GM23338 (cell line): Measurements from ENCODE around the gene C1QTNF2. TPM values are rescaled to one million over a fixed set of nuclear protein-coding genes. Genes with fewer than 3 reads are reported as not detected.

ENCODE experiments used
- ATAC-seq: fragments of 200-7000 bp; cut with Tn5 transposase; 3 replicates; pipeline ENCODE4 v1.9.1; 2020
- DNase-seq: peaks from one replicate; pipeline ENCODE4 v3.0.0-alpha.2; 2015; ENCODE audit warnings: low spot score
- H2AFZ ChIP-seq: fragments of 200-600 bp; sonication (generic); 2 replicates; pipeline ENCODE4 v1.8.0; 2016; ENCODE audit warnings: antibody characterized with exemption, mild to moderate bottlenecking, moderate library complexity
- H3F3A ChIP-seq: fragments of 200-600 bp; sonication (generic); replicated peaks from 2 replicates; pipeline ENCODE4 v1.8.0; 2017; ENCODE audit warnings: antibody characterized with exemption, mixed run types, low read depth
- H3K27ac ChIP-seq: fragments of 200-600 bp; sonication (generic); 2 replicates; pipeline ENCODE4 v1.6.1; 2016; ENCODE audit warnings: low read depth
- H3K27me3 ChIP-seq: fragments of 200-600 bp; sonication (generic); 2 replicates; pipeline ENCODE4 v1.8.0; 2016; ENCODE audit warnings: mild to moderate bottlenecking, mixed run types, moderate library complexity; ENCODE audit not compliant: insufficient read depth
- H3K36me3 ChIP-seq: fragments of 200-600 bp; sonication (generic); 2 replicates; pipeline ENCODE4 v1.8.0; 2016; ENCODE audit warnings: mild to moderate bottlenecking; ENCODE audit not compliant: insufficient read depth
- H3K4me1 ChIP-seq: fragments of 200-600 bp; sonication (generic); 2 replicates; pipeline ENCODE4 v1.8.0; 2016; ENCODE audit warnings: mild to moderate bottlenecking, moderate library complexity; ENCODE audit not compliant: insufficient read depth
- H3K4me2 ChIP-seq: fragments of 200-600 bp; sonication (generic); 2 replicates; pipeline ENCODE4 v1.7.1; 2017; ENCODE audit warnings: mixed run types
- H3K4me3 ChIP-seq: fragments of 200-600 bp; sonication (generic); 2 replicates; pipeline ENCODE4 v1.6.1; 2016; ENCODE audit warnings: mixed run types
- H3K79me2 ChIP-seq: fragments of 200-600 bp; sonication (generic); replicated peaks from 2 replicates; pipeline ENCODE4 v1.8.0; 2017; ENCODE audit warnings: mild to moderate bottlenecking; ENCODE audit not compliant: insufficient read depth
- H3K9me2 ChIP-seq: fragments of 200-600 bp; sonication (generic); 2 replicates; pipeline ENCODE4 v1.8.0; 2017; ENCODE audit not compliant: insufficient read depth
- H4K20me1 ChIP-seq: fragments of 200-600 bp; sonication (generic); replicated peaks from 2 replicates; pipeline ENCODE4 v1.8.0; 2017; ENCODE audit warnings: mild to moderate bottlenecking; ENCODE audit not compliant: insufficient read depth
- H3K27ac Mint-ChIP-seq: 2 replicates; pipeline ENCODE4 v1.8.0; 2020; ENCODE audit warnings: inconsistent platforms, mild to moderate bottlenecking, moderate library complexity, mixed read lengths
- H3K27me3 Mint-ChIP-seq: 3 replicates; pipeline ENCODE4 v1.8.0; 2022; ENCODE audit warnings: low read depth, mild to moderate bottlenecking, moderate library complexity, mixed read lengths, inconsistent platforms; ENCODE audit not compliant: insufficient read depth, poor library complexity
- H3K36me3 Mint-ChIP-seq: 3 replicates; pipeline ENCODE4 v1.8.0; 2021; ENCODE audit warnings: low read depth, mild to moderate bottlenecking, inconsistent platforms, moderate library complexity, mixed read lengths
- H3K4me1 Mint-ChIP-seq: 3 replicates; pipeline ENCODE4 v1.8.0; 2020; ENCODE audit warnings: mild to moderate bottlenecking, inconsistent platforms, mixed read lengths
- H3K4me3 Mint-ChIP-seq: 3 replicates; pipeline ENCODE4 v1.8.0; 2021; ENCODE audit warnings: moderate library complexity, mild to moderate bottlenecking, inconsistent platforms, mixed read lengths
- H3K9me3 Mint-ChIP-seq: 3 replicates; pipeline ENCODE4 v1.8.0; 2020; ENCODE audit warnings: moderate library complexity, mild to moderate bottlenecking, inconsistent platforms, mixed read lengths
- EZH2 ChIP-seq: fragments of 200-600 bp; sonication (generic); IDR thresholded peaks from one replicate; pipeline ENCODE4 v1.8.0; 2017; ENCODE audit warnings: antibody characterized with exemption, mild to moderate bottlenecking, low read depth; ENCODE audit not compliant: unreplicated experiment
- POLR2AphosphoS5 ChIP-seq: IDR thresholded peaks from 2 replicates; pipeline ENCODE4 v1.6.1; 2016; ENCODE audit warnings: antibody characterized with exemption, low read depth
- ZNF331 ChIP-seq: fragments of 250-450 bp; sonication (Bioruptor Pico); IDR thresholded peaks from 2 replicates; pipeline ENCODE4 v1.5.0; 2020; ENCODE audit warnings: low read depth, mild to moderate bottlenecking, moderate library complexity
- polyA plus RNA-seq: library from polyadenylated mRNA; unstranded; fragments of >200 nt; fragmentation: Nextera tagmentation; extraction: Ambion mirVana; gene quantifications from 2 replicates; pipeline ENCODE4 v1.2.1, GENCODE V29; 2016
- total RNA-seq: library from RNA; depleted of rRNA; stranded (reverse); fragments of >200 nt; shearing (Covaris generic); gene quantifications from 2 replicates; pipeline ENCODE4 v1.2.3, GENCODE V29; 2014
- TF ChIP-seq, protein P1 (sequence below): fragments of 250-450 bp; sonication (Bioruptor Pico); IDR thresholded peaks from 2 replicates; pipeline ENCODE4 v1.5.0; 2020; ENCODE audit warnings: mild to moderate bottlenecking, moderate library complexity
- TF ChIP-seq, protein P2 (sequence below), 2 experiments: fragments of 200-600 bp in 1 of 2; sonication (generic) in 1 of 2; conservative IDR thresholded peaks; 2 replicates each; pipeline versions ENCODE4 v1.5.1 to v1.6.1; 2016 to 2017; ENCODE audit warnings: antibody characterized with exemption in 2 of 2, low read depth in 2 of 2, mild to moderate bottlenecking in 2 of 2, moderate library complexity in 1 of 2
- TF ChIP-seq, protein P3 (sequence below): IDR thresholded peaks from one replicate; pipeline ENCODE4 v1.6.1; 2018; ENCODE audit warnings: antibody characterized with exemption; ENCODE audit not compliant: unreplicated experiment

Gene C1QTNF2
- total and polyA plus RNA-seq, 2 experiments from 2014 or later: 0.56 to 0.92 TPM

DNA sequence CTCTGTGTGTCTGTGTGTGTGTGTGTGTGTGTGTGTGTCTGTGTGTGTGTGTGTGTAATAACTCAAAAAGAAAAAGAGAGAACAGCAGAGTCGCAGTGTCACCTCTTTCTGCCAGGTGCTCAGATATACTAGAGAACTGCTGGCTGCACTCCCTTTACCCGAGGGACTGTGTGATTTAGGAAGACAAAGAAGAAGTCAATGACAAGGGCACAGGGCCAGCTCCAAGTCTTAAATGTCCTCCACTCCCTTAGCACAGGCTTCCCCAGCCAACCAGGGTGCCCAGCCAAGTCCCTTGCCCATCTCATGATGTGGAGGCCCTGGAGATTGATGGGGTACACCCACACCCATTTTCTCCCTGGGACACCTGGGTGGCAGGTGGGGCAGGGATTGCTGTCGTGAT is 66.7 kb downstream of the C1QTNF2 start:
- peak overlapping the region; percentile 38; the same call in 1 of the 2 replicates for H3K27ac Mint-ChIP-seq
- no peak overlapping the region for H3K4me3 ChIP-seq
- no peak overlapping the region for H3K27ac ChIP-seq
- no peak overlapping the region for H3K4me3 Mint-ChIP-seq
- H3K4me1 Mint-ChIP-seq: peaks cover 11% of the 10 kb centered on the region
- H2AFZ ChIP-seq: no peak overlapping the region
- H3K4me2 ChIP-seq: no peak overlapping the region
- H3K79me2 ChIP-seq: peaks cover 90% of the 10 kb centered on the region
- H3K36me3 Mint-ChIP-seq: peaks cover 47% of the 10 kb centered on the region
- no peaks in the 10 kb centered on the region for H3K9me3 Mint-ChIP-seq
- TF ChIP-seq, protein P1, sequence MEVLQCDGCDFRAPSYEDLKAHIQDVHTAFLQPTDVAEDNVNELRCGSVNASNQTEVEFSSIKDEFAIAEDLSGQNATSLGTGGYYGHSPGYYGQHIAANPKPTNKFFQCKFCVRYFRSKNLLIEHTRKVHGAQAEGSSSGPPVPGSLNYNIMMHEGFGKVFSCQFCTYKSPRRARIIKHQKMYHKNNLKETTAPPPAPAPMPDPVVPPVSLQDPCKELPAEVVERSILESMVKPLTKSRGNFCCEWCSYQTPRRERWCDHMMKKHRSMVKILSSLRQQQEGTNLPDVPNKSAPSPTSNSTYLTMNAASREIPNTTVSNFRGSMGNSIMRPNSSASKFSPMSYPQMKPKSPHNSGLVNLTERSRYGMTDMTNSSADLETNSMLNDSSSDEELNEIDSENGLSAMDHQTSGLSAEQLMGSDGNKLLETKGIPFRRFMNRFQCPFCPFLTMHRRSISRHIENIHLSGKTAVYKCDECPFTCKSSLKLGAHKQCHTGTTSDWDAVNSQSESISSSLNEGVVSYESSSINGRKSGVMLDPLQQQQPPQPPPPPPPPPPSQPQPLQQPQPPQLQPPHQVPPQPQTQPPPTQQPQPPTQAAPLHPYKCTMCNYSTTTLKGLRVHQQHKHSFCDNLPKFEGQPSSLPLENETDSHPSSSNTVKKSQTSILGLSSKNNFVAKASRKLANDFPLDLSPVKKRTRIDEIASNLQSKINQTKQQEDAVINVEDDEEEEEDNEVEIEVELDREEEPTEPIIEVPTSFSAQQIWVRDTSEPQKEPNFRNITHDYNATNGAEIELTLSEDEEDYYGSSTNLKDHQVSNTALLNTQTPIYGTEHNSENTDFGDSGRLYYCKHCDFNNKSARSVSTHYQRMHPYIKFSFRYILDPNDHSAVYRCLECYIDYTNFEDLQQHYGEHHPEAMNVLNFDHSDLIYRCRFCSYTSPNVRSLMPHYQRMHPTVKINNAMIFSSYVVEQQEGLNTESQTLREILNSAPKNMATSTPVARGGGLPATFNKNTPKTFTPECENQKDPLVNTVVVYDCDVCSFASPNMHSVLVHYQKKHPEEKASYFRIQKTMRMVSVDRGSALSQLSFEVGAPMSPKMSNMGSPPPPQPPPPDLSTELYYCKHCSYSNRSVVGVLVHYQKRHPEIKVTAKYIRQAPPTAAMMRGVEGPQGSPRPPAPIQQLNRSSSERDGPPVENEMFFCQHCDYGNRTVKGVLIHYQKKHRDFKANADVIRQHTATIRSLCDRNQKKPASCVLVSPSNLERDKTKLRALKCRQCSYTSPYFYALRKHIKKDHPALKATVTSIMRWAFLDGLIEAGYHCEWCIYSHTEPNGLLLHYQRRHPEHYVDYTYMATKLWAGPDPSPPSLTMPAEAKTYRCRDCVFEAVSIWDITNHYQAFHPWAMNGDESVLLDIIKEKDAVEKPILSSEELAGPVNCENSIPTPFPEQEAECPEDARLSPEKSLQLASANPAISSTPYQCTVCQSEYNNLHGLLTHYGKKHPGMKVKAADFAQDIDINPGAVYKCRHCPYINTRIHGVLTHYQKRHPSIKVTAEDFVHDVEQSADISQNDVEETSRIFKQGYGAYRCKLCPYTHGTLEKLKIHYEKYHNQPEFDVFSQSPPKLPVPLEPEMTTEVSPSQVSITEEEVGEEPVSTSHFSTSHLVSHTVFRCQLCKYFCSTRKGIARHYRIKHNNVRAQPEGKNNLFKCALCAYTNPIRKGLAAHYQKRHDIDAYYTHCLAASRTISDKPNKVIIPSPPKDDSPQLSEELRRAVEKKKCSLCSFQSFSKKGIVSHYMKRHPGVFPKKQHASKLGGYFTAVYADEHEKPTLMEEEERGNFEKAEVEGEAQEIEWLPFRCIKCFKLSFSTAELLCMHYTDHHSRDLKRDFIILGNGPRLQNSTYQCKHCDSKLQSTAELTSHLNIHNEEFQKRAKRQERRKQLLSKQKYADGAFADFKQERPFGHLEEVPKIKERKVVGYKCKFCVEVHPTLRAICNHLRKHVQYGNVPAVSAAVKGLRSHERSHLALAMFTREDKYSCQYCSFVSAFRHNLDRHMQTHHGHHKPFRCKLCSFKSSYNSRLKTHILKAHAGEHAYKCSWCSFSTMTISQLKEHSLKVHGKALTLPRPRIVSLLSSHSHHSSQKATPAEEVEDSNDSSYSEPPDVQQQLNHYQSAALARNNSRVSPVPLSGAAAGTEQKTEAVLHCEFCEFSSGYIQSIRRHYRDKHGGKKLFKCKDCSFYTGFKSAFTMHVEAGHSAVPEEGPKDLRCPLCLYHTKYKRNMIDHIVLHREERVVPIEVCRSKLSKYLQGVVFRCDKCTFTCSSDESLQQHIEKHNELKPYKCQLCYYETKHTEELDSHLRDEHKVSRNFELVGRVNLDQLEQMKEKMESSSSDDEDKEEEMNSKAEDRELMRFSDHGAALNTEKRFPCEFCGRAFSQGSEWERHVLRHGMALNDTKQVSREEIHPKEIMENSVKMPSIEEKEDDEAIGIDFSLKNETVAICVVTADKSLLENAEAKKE (CRISPR knock-in tag): no peak
- TF ChIP-seq EZH2 (no peak), POLR2AphosphoS5 (no peak), ZNF331 (CRISPR knock-in tag) (no peak)
- TF ChIP-seq, protein P2, sequence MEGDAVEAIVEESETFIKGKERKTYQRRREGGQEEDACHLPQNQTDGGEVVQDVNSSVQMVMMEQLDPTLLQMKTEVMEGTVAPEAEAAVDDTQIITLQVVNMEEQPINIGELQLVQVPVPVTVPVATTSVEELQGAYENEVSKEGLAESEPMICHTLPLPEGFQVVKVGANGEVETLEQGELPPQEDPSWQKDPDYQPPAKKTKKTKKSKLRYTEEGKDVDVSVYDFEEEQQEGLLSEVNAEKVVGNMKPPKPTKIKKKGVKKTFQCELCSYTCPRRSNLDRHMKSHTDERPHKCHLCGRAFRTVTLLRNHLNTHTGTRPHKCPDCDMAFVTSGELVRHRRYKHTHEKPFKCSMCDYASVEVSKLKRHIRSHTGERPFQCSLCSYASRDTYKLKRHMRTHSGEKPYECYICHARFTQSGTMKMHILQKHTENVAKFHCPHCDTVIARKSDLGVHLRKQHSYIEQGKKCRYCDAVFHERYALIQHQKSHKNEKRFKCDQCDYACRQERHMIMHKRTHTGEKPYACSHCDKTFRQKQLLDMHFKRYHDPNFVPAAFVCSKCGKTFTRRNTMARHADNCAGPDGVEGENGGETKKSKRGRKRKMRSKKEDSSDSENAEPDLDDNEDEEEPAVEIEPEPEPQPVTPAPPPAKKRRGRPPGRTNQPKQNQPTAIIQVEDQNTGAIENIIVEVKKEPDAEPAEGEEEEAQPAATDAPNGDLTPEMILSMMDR (conservative IDR thresholded peaks at IDR 0.05; ENCODE audit: low read depth in 2 of 2): no peak
- TF ChIP-seq, protein P3, sequence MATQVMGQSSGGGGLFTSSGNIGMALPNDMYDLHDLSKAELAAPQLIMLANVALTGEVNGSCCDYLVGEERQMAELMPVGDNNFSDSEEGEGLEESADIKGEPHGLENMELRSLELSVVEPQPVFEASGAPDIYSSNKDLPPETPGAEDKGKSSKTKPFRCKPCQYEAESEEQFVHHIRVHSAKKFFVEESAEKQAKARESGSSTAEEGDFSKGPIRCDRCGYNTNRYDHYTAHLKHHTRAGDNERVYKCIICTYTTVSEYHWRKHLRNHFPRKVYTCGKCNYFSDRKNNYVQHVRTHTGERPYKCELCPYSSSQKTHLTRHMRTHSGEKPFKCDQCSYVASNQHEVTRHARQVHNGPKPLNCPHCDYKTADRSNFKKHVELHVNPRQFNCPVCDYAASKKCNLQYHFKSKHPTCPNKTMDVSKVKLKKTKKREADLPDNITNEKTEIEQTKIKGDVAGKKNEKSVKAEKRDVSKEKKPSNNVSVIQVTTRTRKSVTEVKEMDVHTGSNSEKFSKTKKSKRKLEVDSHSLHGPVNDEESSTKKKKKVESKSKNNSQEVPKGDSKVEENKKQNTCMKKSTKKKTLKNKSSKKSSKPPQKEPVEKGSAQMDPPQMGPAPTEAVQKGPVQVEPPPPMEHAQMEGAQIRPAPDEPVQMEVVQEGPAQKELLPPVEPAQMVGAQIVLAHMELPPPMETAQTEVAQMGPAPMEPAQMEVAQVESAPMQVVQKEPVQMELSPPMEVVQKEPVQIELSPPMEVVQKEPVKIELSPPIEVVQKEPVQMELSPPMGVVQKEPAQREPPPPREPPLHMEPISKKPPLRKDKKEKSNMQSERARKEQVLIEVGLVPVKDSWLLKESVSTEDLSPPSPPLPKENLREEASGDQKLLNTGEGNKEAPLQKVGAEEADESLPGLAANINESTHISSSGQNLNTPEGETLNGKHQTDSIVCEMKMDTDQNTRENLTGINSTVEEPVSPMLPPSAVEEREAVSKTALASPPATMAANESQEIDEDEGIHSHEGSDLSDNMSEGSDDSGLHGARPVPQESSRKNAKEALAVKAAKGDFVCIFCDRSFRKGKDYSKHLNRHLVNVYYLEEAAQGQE: no peak
- H3K36me3 ChIP-seq: peaks cover 4% of the 10 kb centered on the region; the same call in 1 of the 2 replicates
- peaks cover under 1% of the 10 kb centered on the region; the same call in 1 of the 2 replicates for H3K4me1 ChIP-seq
- DNase-seq: no peak
- no peaks in the 10 kb centered on the region for H3K27me3 ChIP-seq
- no peaks in the 10 kb centered on the region for H3K9me2 ChIP-seq
- no peak for ATAC-seq
- H3F3A ChIP-seq: 0 out of 2 replicates have a peak, but pooled peaks cover under 1% of the 10 kb centered on the region
- peaks cover 17% of the 10 kb centered on the region for H4K20me1 ChIP-seq
- no peaks in the 10 kb centered on the region for H3K27me3 Mint-ChIP-seq
